Common myeloid progenitor, CD34-positive (primary cell): Measurements from ENCODE around the gene WWOX.
"Not testable (repeated sequence)": the region's sequence is repeated elsewhere in the genome, so short reads cannot be mapped to it uniquely, and the experiment has no call there.

Experiments
- CTCF ChIA-PET: fragments of 350-600 bp; sonication (Branson Sonifier 250); formaldehyde crosslinking; loops from one replicate; lab custom pipeline; 2021; ENCODE audit warnings: antibody characterized with exemption; lab: Charles Lee
- POLR2A ChIA-PET: fragments of 350-600 bp; sonication (Branson Sonifier 250); formaldehyde crosslinking; loops from one replicate; lab custom pipeline; 2021; ENCODE audit warnings: antibody characterized with exemption; lab: Charles Lee
- DNase-seq, 3 donors: peaks; one replicate each; pipeline versions ENCODE4 v3.0.0 to v3.0.0-alpha.2; 2013
- H3K27ac ChIP-seq, 2 experiments: 1 replicate in 1 of 2; 2 replicates in 1 of 2; pipeline ENCODE4 v1.7.0; 2013; ENCODE audit warnings: inconsistent platforms in 2 of 2, low read length in 2 of 2, mild to moderate bottlenecking in 2 of 2, low read depth in 1 of 2, moderate library complexity in 1 of 2; ENCODE audit not compliant: severe bottlenecking in 2 of 2, insufficient read depth in 1 of 2, poor library complexity in 1 of 2
- H3K27me3 ChIP-seq, 5 experiments: replicated peaks in 2 of 5; 1 replicate in 3 of 5; 2 replicates in 2 of 5; pipeline versions ENCODE4 v1.6.1 to v1.7.0; 2013; ENCODE audit warnings: low read length in 4 of 5, mild to moderate bottlenecking in 2 of 5, moderate library complexity in 2 of 5, inconsistent platforms in 1 of 5; ENCODE audit not compliant: insufficient read depth in 5 of 5, control insufficient read depth in 4 of 5
- H3K36me3 ChIP-seq, 4 experiments: 1 replicate in 2 of 4; 2 replicates in 2 of 4; pipeline versions ENCODE4 v1.6.1 to v1.7.0; 2013; ENCODE audit warnings: low read length in 3 of 4, control low read depth in 1 of 4, mild to moderate bottlenecking in 1 of 4; ENCODE audit not compliant: control insufficient read depth in 4 of 4, insufficient read depth in 4 of 4
- H3K4me1 ChIP-seq, 4 experiments: 1 replicate in 3 of 4; 2 replicates in 1 of 4; pipeline versions ENCODE4 v1.6.1 to v1.7.1; 2013; ENCODE audit warnings: low read length in 3 of 4, mild to moderate bottlenecking in 3 of 4, control low read depth in 1 of 4, inconsistent platforms in 1 of 4, moderate library complexity in 1 of 4; ENCODE audit not compliant: control insufficient read depth in 4 of 4, insufficient read depth in 4 of 4; ENCODE audit errors: control extremely low read depth in 1 of 4
- H3K4me3 ChIP-seq, 7 experiments: 1 replicate in 4 of 7; 2 replicates in 3 of 7; pipeline versions ENCODE4 v1.5.1 to v1.7.0; 2013; ENCODE audit warnings: mild to moderate bottlenecking in 7 of 7, low read length in 6 of 7, moderate library complexity in 6 of 7, inconsistent platforms in 2 of 7, low read depth in 2 of 7, control low read depth in 1 of 7; ENCODE audit not compliant: insufficient read depth in 4 of 7, control insufficient read depth in 1 of 7; ENCODE audit errors: extremely low read depth in 1 of 7
- H3K9me3 ChIP-seq, 5 experiments: 1 replicate in 4 of 5; 2 replicates in 1 of 5; pipeline versions ENCODE4 v1.6.1 to v1.7.1; 2013; ENCODE audit warnings: low read length in 4 of 5, mild to moderate bottlenecking in 2 of 5, inconsistent platforms in 1 of 5, low read depth in 1 of 5, moderate library complexity in 1 of 5; ENCODE audit not compliant: control insufficient read depth in 4 of 5, insufficient read depth in 2 of 5; ENCODE audit errors: control extremely low read depth in 1 of 5
- WGBS: methylation state at CpG from one replicate; pipeline ENCODE4 v1.1.5; 2013; ENCODE audit not compliant: insufficient coverage; 5-methylcytosine and 5-hydroxymethylcytosine counted together

The WWOX gene

GRCh38 chr16:79050063-79050462, 950.6 kb downstream of the WWOX start:
- Histone ChIP-seq H3K27me3 (no peaks in the 10 kb centered on the region), H3K4me1 (no peaks in the 10 kb centered on the region), H3K4me3 (no peak overlapping the region), H3K36me3 (no peaks in the 10 kb centered on the region), H3K9me3 (no peaks in the 10 kb centered on the region), H3K27ac (no peak overlapping the region)
- POLR2A ChIA-PET = no interaction called here
- 100% methylated on average over 4 of the region's 4 CpGs for WGBS
- no peak for DNase-seq
- CTCF ChIA-PET = interaction anchor here (1.2 kb wide), 1 partner anchor 30 kb away, joined by 3 read pairs; no protein-coding TSS in a partner anchor

GRCh38 chr16:79051313-79051712, 951.9 kb downstream of the WWOX start:
- Histone ChIP-seq H3K27ac (no peak overlapping the region), H3K9me3 (no peaks in the 10 kb centered on the region), H3K4me1 (no peaks in the 10 kb centered on the region), H3K36me3 (no peaks in the 10 kb centered on the region), H3K4me3 (no peak overlapping the region), H3K27me3 (no peaks in the 10 kb centered on the region)
- WGBS = 100% methylated on average over 1 of the region's 4 CpGs
- POLR2A ChIA-PET = no interaction called here
- no peak for DNase-seq
- CTCF ChIA-PET = no interaction called here

GRCh38 chr16:79052198-79052597, 952.7 kb downstream of the WWOX start:
- CTCF ChIA-PET, H3K27me3 ChIP-seq, POLR2A ChIA-PET, H3K4me3 ChIP-seq, H3K27ac ChIP-seq, H3K9me3 ChIP-seq, H3K4me1 ChIP-seq, H3K36me3 ChIP-seq, DNase-seq: not testable (repeated sequence)
- WGBS = no CpG with 5 or more reads among the region's 4 CpGs

- CTCF ChIA-PET = interaction anchor here (1.0 kb wide), 1 partner anchor 9 kb away, joined by 4 read pairs; no protein-coding TSS in a partner anchor
- H3K27me3 ChIP-seq = no peaks in the 10 kb centered on the region
- no peaks in the 10 kb centered on the region for H3K4me1 ChIP-seq
- no peak overlapping the region for H3K4me3 ChIP-seq
- no peaks in the 10 kb centered on the region for H3K36me3 ChIP-seq
- POLR2A ChIA-PET = no interaction called here
- DNase-seq = no peak
- no peaks in the 10 kb centered on the region for H3K9me3 ChIP-seq
- no peak overlapping the region for H3K27ac ChIP-seq
- no CpG with 5 or more reads among the region's 4 CpGs for WGBS
Measured at GRCh38 chr16:79053577-79053976, 954.1 kb downstream of the WWOX start.

GRCh38 chr16:79054211-79054984, 954.9 kb downstream of the WWOX start:
- POLR2A ChIA-PET = no interaction called here

GRCh38 chr16:79055251-79055970, 956.0 kb downstream of the WWOX start:
- no peaks in the 10 kb centered on the region for H3K9me3 ChIP-seq
- ChIA-PET CTCF (interaction anchor here (1.0 to 1.9 kb wide), 2 partner anchors 11 to 14 kb away, joined by 3 to 4 read pairs; no protein-coding TSS in a partner anchor), POLR2A (no interaction called here)
- 100% methylated on average over 3 of the region's 3 CpGs for WGBS
- DNase-seq = no peak
- no peaks in the 10 kb centered on the region for H3K36me3 ChIP-seq
- peaks cover 0 to 4% (median 0%) of the 10 kb centered on the region in 4 experiments for H3K4me1 ChIP-seq
- H3K4me3 ChIP-seq = no peak overlapping the region
- H3K27ac ChIP-seq = no peak overlapping the region
- no peaks in the 10 kb centered on the region for H3K27me3 ChIP-seq

More at GRCh38 chr16:79054211-79054984, 954.9 kb downstream of the WWOX start:
- Histone ChIP-seq H3K9me3 (no peaks in the 10 kb centered on the region), H3K4me3 (no peak overlapping the region), H3K36me3 (no peaks in the 10 kb centered on the region), H3K27me3 (no peaks in the 10 kb centered on the region), H3K4me1 (no peaks in the 10 kb centered on the region), H3K27ac (no peak overlapping the region)
- CTCF ChIA-PET = interaction anchor here (1.0 kb wide), 1 partner anchor 10 kb away, joined by 4 read pairs; no protein-coding TSS in a partner anchor
- WGBS = 98% methylated on average over 10 of the region's 13 CpGs
- no peak for DNase-seq

- H3K36me3 ChIP-seq = no peaks in the 10 kb centered on the region
- CTCF ChIA-PET = no interaction called here
- no peak overlapping the region for H3K4me3 ChIP-seq
- H3K27me3 ChIP-seq = no peaks in the 10 kb centered on the region
- POLR2A ChIA-PET = no interaction called here
- 100% methylated on average over 6 of the region's 6 CpGs for WGBS
- H3K4me1 ChIP-seq = peaks cover 0 to 14% (median 5%) of the 10 kb centered on the region in 4 experiments
- DNase-seq = no peak
- H3K9me3 ChIP-seq = no peaks in the 10 kb centered on the region
- no peak overlapping the region for H3K27ac ChIP-seq
Measured at GRCh38 chr16:79061181-79061580, 961.7 kb downstream of the WWOX start.
